Measurements from ENCODE around the gene ABCC8. TPM values are rescaled to one million over a fixed set of nuclear protein-coding genes. Genes with fewer than 3 reads are reported as not detected.

ABCC8 gene
- total and polyA plus RNA-seq, 2 donors (not counting 3 experiments of a cell fraction or from before 2014, with no cell fraction given): not detected

- Histone ChIP-seq H3K27me3 (ENCODE audit: control insufficient read depth in 2 of 2, insufficient read depth in 2 of 2, low read length in 2 of 2) (peaks cover 6 to 11% of the 10 kb centered on the region in 2 experiments), H3K27ac (ENCODE audit: insufficient read depth, low read depth, low read length) (no peak overlapping the region), H3K9me1 (replicated peaks; ENCODE audit: control insufficient read depth, extremely low read depth, insufficient read depth, low read length) (no peaks in the 10 kb centered on the region), H3K36me3 (ENCODE audit: control insufficient read depth in 2 of 2, extremely low read depth in 1 of 2, insufficient read depth in 2 of 2, low read length in 2 of 2) (no peaks in the 10 kb centered on the region), H2AFZ (ENCODE audit: low read depth, low read length) (no peak overlapping the region), H3K4me2 (ENCODE audit: insufficient read depth, low read length) (no peak overlapping the region), H3K9ac (replicated peaks; ENCODE audit: extremely low read depth, insufficient read depth, low read length) (no peak overlapping the region), H3K9me3 (replicated peaks; ENCODE audit: control insufficient read depth, insufficient read depth, low read length) (no peaks in the 10 kb centered on the region), H3K4me1 (ENCODE audit: control insufficient read depth, extremely low read depth, insufficient read depth, low read length) (no peaks in the 10 kb centered on the region), H3K79me2 (ENCODE audit: control insufficient read depth, insufficient read depth, low read length) (no peaks in the 10 kb centered on the region), H4K20me1 (replicated peaks; ENCODE audit: control insufficient read depth, extremely low read depth, insufficient read depth, low read length) (no peaks in the 10 kb centered on the region), H3K4me3 (replicated peaks in 1 of 3; ENCODE audit: insufficient read depth in 1 of 3, low read depth in 1 of 3, low read length in 3 of 3) (no peak overlapping the region)
- dilution Hi-C loops (cut with MboI; ENCODE audit: extremely low pct_ligation_motif_present, low sequenced_read_pairs) (no loop called here), intact Hi-C loops (cut with micrococcal nuclease) (no loop called here)
- TF ChIP-seq FOS (IDR thresholded peaks at IDR 0.05; ENCODE audit: borderline replicate concordance, insufficient read depth, low read length) (no peak), MYC (IDR thresholded peaks at IDR 0.05; ENCODE audit: low read depth, low read length) (no peak), JUN (IDR thresholded peaks at IDR 0.05; ENCODE audit: borderline replicate concordance, insufficient read depth, insufficient read length, low read depth) (no peak), EZH2 (IDR thresholded peaks at IDR 0.05; ENCODE audit: borderline replicate concordance, low read depth, low read length, severe bottlenecking) (no peak), GATA2 (IDR thresholded peaks at IDR 0.05; ENCODE audit: insufficient read depth, insufficient read length, low read depth, low read length) (no peak), POLR2AphosphoS5 (IDR thresholded peaks at IDR 0.05; ENCODE audit: insufficient read depth, low read depth, low read length) (no peak), MAX (IDR thresholded peaks at IDR 0.05; ENCODE audit: insufficient read depth, insufficient read length) (no peak)
- TF ChIP-seq, protein P1, sequence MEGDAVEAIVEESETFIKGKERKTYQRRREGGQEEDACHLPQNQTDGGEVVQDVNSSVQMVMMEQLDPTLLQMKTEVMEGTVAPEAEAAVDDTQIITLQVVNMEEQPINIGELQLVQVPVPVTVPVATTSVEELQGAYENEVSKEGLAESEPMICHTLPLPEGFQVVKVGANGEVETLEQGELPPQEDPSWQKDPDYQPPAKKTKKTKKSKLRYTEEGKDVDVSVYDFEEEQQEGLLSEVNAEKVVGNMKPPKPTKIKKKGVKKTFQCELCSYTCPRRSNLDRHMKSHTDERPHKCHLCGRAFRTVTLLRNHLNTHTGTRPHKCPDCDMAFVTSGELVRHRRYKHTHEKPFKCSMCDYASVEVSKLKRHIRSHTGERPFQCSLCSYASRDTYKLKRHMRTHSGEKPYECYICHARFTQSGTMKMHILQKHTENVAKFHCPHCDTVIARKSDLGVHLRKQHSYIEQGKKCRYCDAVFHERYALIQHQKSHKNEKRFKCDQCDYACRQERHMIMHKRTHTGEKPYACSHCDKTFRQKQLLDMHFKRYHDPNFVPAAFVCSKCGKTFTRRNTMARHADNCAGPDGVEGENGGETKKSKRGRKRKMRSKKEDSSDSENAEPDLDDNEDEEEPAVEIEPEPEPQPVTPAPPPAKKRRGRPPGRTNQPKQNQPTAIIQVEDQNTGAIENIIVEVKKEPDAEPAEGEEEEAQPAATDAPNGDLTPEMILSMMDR (IDR thresholded peaks at IDR 0.05; ENCODE audit: extremely low read depth in 1 of 2, insufficient read depth in 1 of 2, low read depth in 1 of 2, low read length in 2 of 2): no peak
- ChIA-PET POLR2A (no interaction called here), CTCF (no interaction called here)
- BruUV-seq (replicated peaks): no TSS peak
- no peak for DNase-seq (ENCODE audit: low read depth, low spot score)
- FAIRE-seq: no peak
These were observed 19.1 kb downstream of the ABCC8 start for GRCh38 chr11:17457396-17458173.

Measured in endothelial cell of umbilical vein (primary cell).